GM12878 (cell line): ENCODE results near the gene TUBB4B. TPM values are rescaled to one million over a fixed set of nuclear protein-coding genes. Genes with fewer than 3 reads are reported as not detected.

Source experiments
- BACH1 ChIP-seq: fragments of 450-650 bp; IDR thresholded peaks from 2 replicates; pipeline ENCODE4 v1.6.1; 2017; ENCODE audit warnings: mild to moderate bottlenecking, borderline replicate concordance
- BMI1 ChIP-seq: fragments of 450-650 bp; IDR thresholded peaks from 2 replicates; pipeline ENCODE4 v1.6.1; 2016; ENCODE audit warnings: mild to moderate bottlenecking, moderate library complexity, borderline replicate concordance
- CREB1 ChIP-seq: IDR thresholded peaks from 2 replicates; pipeline ENCODE4 v1.6.1; 2012; ENCODE audit warnings: low read depth, mild to moderate bottlenecking, inconsistent platforms
- CREM ChIP-seq: IDR thresholded peaks from 2 replicates; pipeline ENCODE4 v1.6.1; 2014; ENCODE audit warnings: antibody characterized with exemption, low read depth
- HDAC6 ChIP-seq: fragments of 200-600 bp; sonication (generic); IDR thresholded peaks from one replicate; pipeline ENCODE4 v1.8.0; 2017; ENCODE audit warnings: antibody characterized with exemption; ENCODE audit not compliant: unreplicated experiment
- NR2C1 ChIP-seq: fragments of 450-650 bp; IDR thresholded peaks from 2 replicates; pipeline ENCODE4 v1.6.1; 2017; ENCODE audit warnings: antibody characterized with exemption, mild to moderate bottlenecking, moderate library complexity
- POU2F2 ChIP-seq: IDR thresholded peaks from 3 replicates; pipeline ENCODE4 v1.6.1; 2011; ENCODE audit warnings: low read depth, mild to moderate bottlenecking, low read length, borderline replicate concordance
- SRF ChIP-seq, 2 experiments: IDR thresholded peaks; 2 replicates each; pipeline ENCODE4 v1.6.1; 2011; ENCODE audit warnings: low read depth in 2 of 2, low read length in 2 of 2, mild to moderate bottlenecking in 1 of 2, moderate library complexity in 1 of 2
- STAT1 ChIP-seq: fragments of 450-650 bp; conservative IDR thresholded peaks from 2 replicates; pipeline ENCODE4 v1.6.1; 2014; ENCODE audit warnings: antibody characterized with exemption, mild to moderate bottlenecking
- TAF1 ChIP-seq: IDR thresholded peaks from 2 replicates; pipeline ENCODE4 v1.6.1; 2011; ENCODE audit warnings: mild to moderate bottlenecking, low read depth, low read length, borderline replicate concordance
- TARDBP ChIP-seq: IDR thresholded peaks from 2 replicates; pipeline ENCODE4 v1.6.1; 2016; ENCODE audit warnings: borderline replicate concordance
- TCF3 ChIP-seq: IDR thresholded peaks from 2 replicates; pipeline ENCODE4 v1.6.1; 2012; ENCODE audit warnings: low read depth, mild to moderate bottlenecking, low read length, borderline replicate concordance; ENCODE audit not compliant: insufficient read depth
- YBX1 ChIP-seq: fragments of 450-650 bp; IDR thresholded peaks from 2 replicates; pipeline ENCODE4 v1.6.1; 2016; ENCODE audit warnings: antibody characterized with exemption
- ZNF207 ChIP-seq: fragments of 450-650 bp; IDR thresholded peaks from 2 replicates; pipeline ENCODE4 v1.6.1; 2014; ENCODE audit warnings: antibody characterized with exemption, mild to moderate bottlenecking, borderline replicate concordance
- ZNF24 ChIP-seq: fragments of 450-650 bp; IDR thresholded peaks from 2 replicates; pipeline ENCODE4 v1.6.1; 2017; ENCODE audit warnings: antibody characterized with exemption, mild to moderate bottlenecking
- polyA plus RNA-seq, 11 experiments: library from polyadenylated mRNA; depleted of rRNA in 4 of 11; unstranded in 6 of 11; stranded (reverse) in 5 of 11; fragments of >200 nt; fragmentation: Nextera tagmentation in 4 of 11; fragmentation: Illumina TruSeq in 1 of 11; extraction: Ambion mirVana in 4 of 11; extraction: Trizol in 1 of 11; gene quantifications; 1 replicate in 1 of 11; 2 replicates in 10 of 11; pipeline versions ENCODE4 v1.2.1 to v1.2.3, GENCODE V29; 2011 to 2016; ENCODE audit warnings: inconsistent platforms in 2 of 11, missing spikeins in 2 of 11, low read depth in 1 of 11
- total RNA-seq, 4 experiments: library from RNA; depleted of rRNA in 3 of 4; stranded (reverse); fragments of >200 nt in 3 of 4; fragmentation: Illumina TruSeq in 1 of 4; extraction: Trizol in 1 of 4; gene quantifications; 2 replicates each; pipeline versions ENCODE4 v1.2.1 to v1.2.3, GENCODE V29; 2013 to 2021
- TF ChIP-seq, protein P1 (sequence below): fragments of 450-650 bp; IDR thresholded peaks from 2 replicates; pipeline ENCODE4 v1.6.1; 2017; ENCODE audit warnings: mild to moderate bottlenecking, moderate library complexity
- TF ChIP-seq, protein P2 (sequence below): IDR thresholded peaks from 2 replicates; pipeline ENCODE4 v1.6.1; 2012; ENCODE audit warnings: low read depth, low read length, improper control_type of control experiment
- TF ChIP-seq, protein P3 (sequence below): IDR thresholded peaks from 2 replicates; pipeline ENCODE4 v1.6.1; 2012; ENCODE audit warnings: low read depth, low read length, improper control_type of control experiment
- TF ChIP-seq, protein P4 (sequence below): fragments of 450-650 bp; conservative IDR thresholded peaks from 2 replicates; pipeline ENCODE4 v1.6.1; 2017; ENCODE audit warnings: mild to moderate bottlenecking, moderate library complexity

The TUBB4B gene
- total and polyA plus RNA-seq, 10 of the 15 experiments (the other 5 are each of a cell fraction or from before 2014, with no cell fraction given) = 23.0 to 532 (median 254) TPM

DNA sequence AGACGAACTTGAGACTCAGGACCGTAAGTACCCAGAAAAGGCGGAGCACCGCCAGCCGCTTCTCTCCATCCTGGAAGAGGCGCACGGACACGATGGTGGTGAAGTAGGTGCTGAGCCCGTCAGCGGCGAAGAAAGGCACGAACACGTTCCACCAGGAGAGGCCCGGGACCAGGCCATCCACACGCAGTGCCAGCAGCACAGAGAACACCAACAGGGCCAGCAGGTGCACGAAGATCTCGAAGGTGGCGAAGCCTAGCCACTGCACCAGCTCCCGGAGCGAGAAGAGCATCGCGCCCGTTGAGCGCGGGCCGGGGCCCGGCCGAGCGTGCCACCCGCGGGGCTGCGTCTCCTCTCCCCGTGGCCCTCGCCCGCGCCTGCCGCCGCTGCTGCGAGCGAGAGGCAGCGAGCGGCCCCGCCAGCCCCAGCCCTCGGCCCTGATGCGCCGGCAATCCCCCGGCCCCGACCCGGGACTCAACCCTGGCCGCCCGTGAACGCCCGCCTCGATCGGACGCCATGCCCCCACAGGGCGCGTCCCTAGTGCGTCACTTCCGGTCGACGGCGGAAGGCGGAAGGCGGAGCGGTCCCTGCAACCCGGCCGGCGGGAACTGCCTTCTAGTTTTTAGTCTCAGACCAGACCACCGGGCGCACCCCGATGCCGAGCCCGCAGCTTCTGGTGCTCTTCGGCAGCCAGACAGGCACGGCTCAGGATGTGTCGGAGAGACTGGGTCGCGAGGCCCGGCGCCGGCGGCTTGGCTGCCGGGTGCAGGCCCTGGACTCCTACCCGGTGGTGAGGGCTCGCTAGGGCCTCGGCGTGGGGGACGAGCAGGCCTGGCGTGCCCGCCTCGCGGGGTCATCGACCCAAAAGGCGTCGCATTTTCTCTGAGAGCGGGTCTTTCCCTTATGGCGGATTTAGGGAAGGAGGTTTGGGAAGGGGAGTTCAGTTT is 35.7 kb upstream of the TUBB4B start, which contains the start of the genes NDOR1 and TMEM203 (continued):
- TF ChIP-seq, protein P1, sequence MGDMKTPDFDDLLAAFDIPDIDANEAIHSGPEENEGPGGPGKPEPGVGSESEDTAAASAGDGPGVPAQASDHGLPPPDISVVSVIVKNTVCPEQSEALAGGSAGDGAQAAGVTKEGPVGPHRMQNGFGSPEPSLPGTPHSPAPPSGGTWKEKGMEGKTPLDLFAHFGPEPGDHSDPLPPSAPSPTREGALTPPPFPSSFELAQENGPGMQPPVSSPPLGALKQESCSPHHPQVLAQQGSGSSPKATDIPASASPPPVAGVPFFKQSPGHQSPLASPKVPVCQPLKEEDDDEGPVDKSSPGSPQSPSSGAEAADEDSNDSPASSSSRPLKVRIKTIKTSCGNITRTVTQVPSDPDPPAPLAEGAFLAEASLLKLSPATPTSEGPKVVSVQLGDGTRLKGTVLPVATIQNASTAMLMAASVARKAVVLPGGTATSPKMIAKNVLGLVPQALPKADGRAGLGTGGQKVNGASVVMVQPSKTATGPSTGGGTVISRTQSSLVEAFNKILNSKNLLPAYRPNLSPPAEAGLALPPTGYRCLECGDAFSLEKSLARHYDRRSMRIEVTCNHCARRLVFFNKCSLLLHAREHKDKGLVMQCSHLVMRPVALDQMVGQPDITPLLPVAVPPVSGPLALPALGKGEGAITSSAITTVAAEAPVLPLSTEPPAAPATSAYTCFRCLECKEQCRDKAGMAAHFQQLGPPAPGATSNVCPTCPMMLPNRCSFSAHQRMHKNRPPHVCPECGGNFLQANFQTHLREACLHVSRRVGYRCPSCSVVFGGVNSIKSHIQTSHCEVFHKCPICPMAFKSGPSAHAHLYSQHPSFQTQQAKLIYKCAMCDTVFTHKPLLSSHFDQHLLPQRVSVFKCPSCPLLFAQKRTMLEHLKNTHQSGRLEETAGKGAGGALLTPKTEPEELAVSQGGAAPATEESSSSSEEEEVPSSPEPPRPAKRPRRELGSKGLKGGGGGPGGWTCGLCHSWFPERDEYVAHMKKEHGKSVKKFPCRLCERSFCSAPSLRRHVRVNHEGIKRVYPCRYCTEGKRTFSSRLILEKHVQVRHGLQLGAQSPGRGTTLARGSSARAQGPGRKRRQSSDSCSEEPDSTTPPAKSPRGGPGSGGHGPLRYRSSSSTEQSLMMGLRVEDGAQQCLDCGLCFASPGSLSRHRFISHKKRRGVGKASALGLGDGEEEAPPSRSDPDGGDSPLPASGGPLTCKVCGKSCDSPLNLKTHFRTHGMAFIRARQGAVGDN = peak; percentile 71
- peak; percentile 77 for TF ChIP-seq HDAC6
- TF ChIP-seq CREM = peak; percentile 99
- TF ChIP-seq, protein P2, sequence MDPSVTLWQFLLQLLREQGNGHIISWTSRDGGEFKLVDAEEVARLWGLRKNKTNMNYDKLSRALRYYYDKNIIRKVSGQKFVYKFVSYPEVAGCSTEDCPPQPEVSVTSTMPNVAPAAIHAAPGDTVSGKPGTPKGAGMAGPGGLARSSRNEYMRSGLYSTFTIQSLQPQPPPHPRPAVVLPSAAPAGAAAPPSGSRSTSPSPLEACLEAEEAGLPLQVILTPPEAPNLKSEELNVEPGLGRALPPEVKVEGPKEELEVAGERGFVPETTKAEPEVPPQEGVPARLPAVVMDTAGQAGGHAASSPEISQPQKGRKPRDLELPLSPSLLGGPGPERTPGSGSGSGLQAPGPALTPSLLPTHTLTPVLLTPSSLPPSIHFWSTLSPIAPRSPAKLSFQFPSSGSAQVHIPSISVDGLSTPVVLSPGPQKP = peak; percentile 94
- peak; percentile 78; the same call in 1 of the 3 replicates for TF ChIP-seq POU2F2
- peak; percentile 35; the same call in 1 of the 2 replicates for TF ChIP-seq STAT1
- TF ChIP-seq ZNF24 = no peak; the same call in 1 of the 2 replicates
- TF ChIP-seq, protein P3, sequence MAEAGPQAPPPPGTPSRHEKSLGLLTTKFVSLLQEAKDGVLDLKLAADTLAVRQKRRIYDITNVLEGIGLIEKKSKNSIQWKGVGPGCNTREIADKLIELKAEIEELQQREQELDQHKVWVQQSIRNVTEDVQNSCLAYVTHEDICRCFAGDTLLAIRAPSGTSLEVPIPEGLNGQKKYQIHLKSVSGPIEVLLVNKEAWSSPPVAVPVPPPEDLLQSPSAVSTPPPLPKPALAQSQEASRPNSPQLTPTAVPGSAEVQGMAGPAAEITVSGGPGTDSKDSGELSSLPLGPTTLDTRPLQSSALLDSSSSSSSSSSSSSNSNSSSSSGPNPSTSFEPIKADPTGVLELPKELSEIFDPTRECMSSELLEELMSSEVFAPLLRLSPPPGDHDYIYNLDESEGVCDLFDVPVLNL = peak; percentile 88
- peak; percentile 64; the same call in 1 of the 2 replicates for TF ChIP-seq TARDBP
- TF ChIP-seq TAF1 = peak; percentile 80; the same call in 1 of the 2 replicates
- peak; percentile 98 for TF ChIP-seq CREB1
- TF ChIP-seq ZNF207 = peak; percentile 93
- peak; percentile 79; the same call in 1 of the 2 replicates for TF ChIP-seq BACH1
- TF ChIP-seq, protein P4, sequence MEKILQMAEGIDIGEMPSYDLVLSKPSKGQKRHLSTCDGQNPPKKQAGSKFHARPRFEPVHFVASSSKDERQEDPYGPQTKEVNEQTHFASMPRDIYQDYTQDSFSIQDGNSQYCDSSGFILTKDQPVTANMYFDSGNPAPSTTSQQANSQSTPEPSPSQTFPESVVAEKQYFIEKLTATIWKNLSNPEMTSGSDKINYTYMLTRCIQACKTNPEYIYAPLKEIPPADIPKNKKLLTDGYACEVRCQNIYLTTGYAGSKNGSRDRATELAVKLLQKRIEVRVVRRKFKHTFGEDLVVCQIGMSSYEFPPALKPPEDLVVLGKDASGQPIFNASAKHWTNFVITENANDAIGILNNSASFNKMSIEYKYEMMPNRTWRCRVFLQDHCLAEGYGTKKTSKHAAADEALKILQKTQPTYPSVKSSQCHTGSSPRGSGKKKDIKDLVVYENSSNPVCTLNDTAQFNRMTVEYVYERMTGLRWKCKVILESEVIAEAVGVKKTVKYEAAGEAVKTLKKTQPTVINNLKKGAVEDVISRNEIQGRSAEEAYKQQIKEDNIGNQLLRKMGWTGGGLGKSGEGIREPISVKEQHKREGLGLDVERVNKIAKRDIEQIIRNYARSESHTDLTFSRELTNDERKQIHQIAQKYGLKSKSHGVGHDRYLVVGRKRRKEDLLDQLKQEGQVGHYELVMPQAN = peak; percentile 96
- peak; percentile 57 to 93 for TF ChIP-seq SRF (IDR thresholded peaks at IDR 0.05; ENCODE audit: low read depth in 2 of 2, low read length in 2 of 2)
- peak; percentile 58 for TF ChIP-seq NR2C1
- TF ChIP-seq BMI1 = no peak
- no peak for TF ChIP-seq YBX1
- TF ChIP-seq TCF3 = no peak
